Thoracic aorta (tissue), 2 donors: Measurements from ENCODE around the gene GLIPR1L1. TPM values are rescaled to one million over a fixed set of nuclear protein-coding genes. Genes with fewer than 3 reads are reported as not detected.

Experiments
- ATAC-seq: fragments of 150-250 bp; one replicate; pipeline ENCODE4 v1.8.0; 2017; ENCODE audit warnings: low read depth; ENCODE audit not compliant: insufficient number of reproducible peaks, low FRiP score
- DNase-seq: peaks from one replicate; pipeline ENCODE4 v3.0.0-alpha.2; 2020; ENCODE audit warnings: low spot score
- H3K27ac ChIP-seq, 2 donors: fragments of 200-600 bp; sonication (generic); 1 replicate in 1 of 2; 2 replicates in 1 of 2; pipeline ENCODE4 v1.5.1; 2016; ENCODE audit warnings: mild to moderate bottlenecking in 2 of 2, moderate library complexity in 2 of 2
- H3K27me3 ChIP-seq: fragments of 200-600 bp; sonication (generic); replicated peaks from 2 replicates; pipeline ENCODE4 v1.6.0; 2016; ENCODE audit warnings: mild to moderate bottlenecking; ENCODE audit not compliant: insufficient read depth
- H3K36me3 ChIP-seq: fragments of 200-600 bp; sonication (generic); one replicate; pipeline ENCODE4 v1.5.1; 2016
- H3K4me1 ChIP-seq, 2 donors: fragments of 200-600 bp; sonication (generic); 1 replicate in 1 of 2; 2 replicates in 1 of 2; pipeline versions ENCODE4 v1.5.1 to v1.6.0; 2016; ENCODE audit warnings: low read depth in 2 of 2, mild to moderate bottlenecking in 1 of 2; ENCODE audit not compliant: control insufficient read depth in 1 of 2
- H3K4me3 ChIP-seq: fragments of 200-600 bp; sonication (generic); 2 replicates; pipeline ENCODE4 v1.5.1; 2016; ENCODE audit warnings: mild to moderate bottlenecking
- H3K9me3 ChIP-seq: fragments of 200-600 bp; sonication (generic); 2 replicates; pipeline ENCODE4 v1.5.1; 2016
- total RNA-seq, 2 donors: library from RNA; depleted of rRNA; stranded (reverse); fragments of >200 nt; gene quantifications; one replicate each; pipeline versions ENCODE4 v1.1.0 to v1.2.3, GENCODE V29; 2016
- TF ChIP-seq, protein P1 (sequence below): fragments of 200-600 bp; sonication (generic); IDR thresholded peaks from one replicate; pipeline ENCODE4 v1.5.1; 2019; ENCODE audit warnings: antibody characterized with exemption

GLIPR1L1 gene
- total RNA-seq, 2 donors from 2014 or later, result not detected

DNA sequence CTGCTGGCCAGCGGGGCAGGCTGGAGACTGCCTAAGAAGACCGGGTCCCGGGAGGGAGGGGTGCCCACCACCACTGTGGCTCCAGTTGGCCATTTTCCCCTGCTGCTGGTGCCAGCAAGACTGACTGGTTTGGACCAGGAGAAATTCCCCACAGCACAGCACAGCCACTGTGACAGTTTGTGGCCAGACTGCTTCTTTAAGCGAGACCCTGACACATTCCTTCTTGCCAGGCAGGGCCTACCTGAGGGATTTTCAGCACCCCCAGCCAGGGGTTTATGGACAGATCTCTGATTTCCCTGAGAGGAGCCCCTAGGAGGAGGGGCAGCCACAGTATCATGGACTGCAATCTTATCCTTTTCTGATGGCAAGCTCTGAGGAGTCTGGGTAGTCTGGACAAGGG lies 15.5 kb downstream of the GLIPR1L1 start:
- no peak for DNase-seq
- TF ChIP-seq, protein P1, sequence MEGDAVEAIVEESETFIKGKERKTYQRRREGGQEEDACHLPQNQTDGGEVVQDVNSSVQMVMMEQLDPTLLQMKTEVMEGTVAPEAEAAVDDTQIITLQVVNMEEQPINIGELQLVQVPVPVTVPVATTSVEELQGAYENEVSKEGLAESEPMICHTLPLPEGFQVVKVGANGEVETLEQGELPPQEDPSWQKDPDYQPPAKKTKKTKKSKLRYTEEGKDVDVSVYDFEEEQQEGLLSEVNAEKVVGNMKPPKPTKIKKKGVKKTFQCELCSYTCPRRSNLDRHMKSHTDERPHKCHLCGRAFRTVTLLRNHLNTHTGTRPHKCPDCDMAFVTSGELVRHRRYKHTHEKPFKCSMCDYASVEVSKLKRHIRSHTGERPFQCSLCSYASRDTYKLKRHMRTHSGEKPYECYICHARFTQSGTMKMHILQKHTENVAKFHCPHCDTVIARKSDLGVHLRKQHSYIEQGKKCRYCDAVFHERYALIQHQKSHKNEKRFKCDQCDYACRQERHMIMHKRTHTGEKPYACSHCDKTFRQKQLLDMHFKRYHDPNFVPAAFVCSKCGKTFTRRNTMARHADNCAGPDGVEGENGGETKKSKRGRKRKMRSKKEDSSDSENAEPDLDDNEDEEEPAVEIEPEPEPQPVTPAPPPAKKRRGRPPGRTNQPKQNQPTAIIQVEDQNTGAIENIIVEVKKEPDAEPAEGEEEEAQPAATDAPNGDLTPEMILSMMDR, result no peak
- no peaks in the 10 kb centered on the region for H3K4me1 ChIP-seq
- ATAC-seq, result no peak
- no peak overlapping the region for H3K4me3 ChIP-seq
- no peak overlapping the region for H3K27ac ChIP-seq
- H3K36me3 ChIP-seq, result no peaks in the 10 kb centered on the region
- H3K9me3 ChIP-seq, result peaks cover 13% of the 10 kb centered on the region
- H3K27me3 ChIP-seq, result no peaks in the 10 kb centered on the region

GRCh38 chr12:75350413-75350812 lies 15.9 kb downstream of the GLIPR1L1 start:
- no peak overlapping the region for H3K27ac ChIP-seq
- TF ChIP-seq, protein P1, result no peak
- DNase-seq (no peak), ATAC-seq (no peak)
- H3K4me1 ChIP-seq, result no peaks in the 10 kb centered on the region
- peaks cover 17% of the 10 kb centered on the region for H3K9me3 ChIP-seq
- H3K4me3 ChIP-seq, result no peak overlapping the region
- H3K36me3 ChIP-seq, result no peaks in the 10 kb centered on the region
- no peaks in the 10 kb centered on the region for H3K27me3 ChIP-seq

DNA sequence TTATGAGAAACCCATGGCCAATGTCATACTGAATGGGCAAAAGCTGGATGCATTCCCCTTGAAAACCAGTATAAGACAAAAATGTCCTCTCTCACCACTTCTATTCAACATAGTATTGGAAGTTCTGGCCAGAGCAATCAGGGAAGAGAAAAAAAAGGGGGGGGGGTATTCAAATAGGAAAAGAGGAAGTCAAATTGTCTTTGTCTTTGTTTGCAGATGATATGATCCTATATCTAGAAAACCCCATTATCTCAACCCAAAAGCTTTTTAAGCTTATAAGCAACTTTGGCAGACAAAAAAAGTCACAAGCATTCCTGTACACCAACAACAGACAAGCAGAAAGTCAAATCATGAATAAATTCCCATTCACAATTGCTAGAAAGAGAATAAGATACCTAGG lies 19.5 kb downstream of the GLIPR1L1 start:
- no peak overlapping the region for H3K27ac ChIP-seq
- ATAC-seq (no peak), DNase-seq (no peak)
- peaks cover 0 to 3% of the 10 kb centered on the region in 2 donors for H3K4me1 ChIP-seq
- no peak overlapping the region for H3K4me3 ChIP-seq
- no peaks in the 10 kb centered on the region for H3K27me3 ChIP-seq
- H3K36me3 ChIP-seq, result no peaks in the 10 kb centered on the region
- peaks cover 17% of the 10 kb centered on the region for H3K9me3 ChIP-seq
- TF ChIP-seq, protein P1, result no peak

GRCh38 chr12:75360920-75361319 lies 26.4 kb downstream of the GLIPR1L1 start:
- no peak overlapping the region for H3K27ac ChIP-seq
- H3K36me3 ChIP-seq, result no peaks in the 10 kb centered on the region
- ATAC-seq (no peak), DNase-seq (no peak)
- no peaks in the 10 kb centered on the region for H3K9me3 ChIP-seq
- no peak overlapping the region for H3K4me3 ChIP-seq
- H3K4me1 ChIP-seq, result peaks cover 3 to 6% of the 10 kb centered on the region in 2 donors
- H3K27me3 ChIP-seq, result no peaks in the 10 kb centered on the region
- TF ChIP-seq, protein P1, result no peak

GRCh38 chr12:75361408-75361807 lies 26.9 kb downstream of the GLIPR1L1 start:
- ATAC-seq, result no peak
- H3K4me1 ChIP-seq, result peaks cover 4 to 10% of the 10 kb centered on the region in 2 donors
- H3K4me3 ChIP-seq, result no peak overlapping the region
- no peak overlapping the region for H3K27ac ChIP-seq
- TF ChIP-seq, protein P1, result no peak
- H3K27me3 ChIP-seq, result no peaks in the 10 kb centered on the region
- no peak for DNase-seq
- no peaks in the 10 kb centered on the region for H3K36me3 ChIP-seq
- no peaks in the 10 kb centered on the region for H3K9me3 ChIP-seq
